Measurements from ENCODE around the gene ADCY9.
"Not testable (repeated sequence)": the region's sequence is repeated elsewhere in the genome, so short reads cannot be mapped to it uniquely, and the experiment has no call there.

DNA sequence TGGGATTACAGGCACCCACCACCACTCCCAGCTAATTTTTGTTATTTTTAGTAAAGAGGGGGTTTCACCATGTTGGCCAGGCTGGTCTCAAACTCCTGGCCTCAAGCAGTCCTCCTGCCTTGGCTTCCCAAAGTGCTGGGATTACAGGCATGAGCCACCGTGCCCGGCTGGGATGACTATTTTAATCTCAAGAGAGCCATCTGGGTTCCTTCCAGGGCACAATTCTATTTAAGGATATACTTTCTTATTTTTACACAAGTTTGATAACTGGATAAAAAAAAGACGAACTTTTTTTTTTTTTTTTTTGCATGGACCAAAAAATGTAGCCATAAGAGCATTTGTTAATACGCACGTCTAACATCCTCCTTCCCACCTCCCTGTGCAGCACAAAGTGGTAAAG is 164.9 kb downstream of the ADCY9 start:
- TF ChIP-seq, protein P1, sequence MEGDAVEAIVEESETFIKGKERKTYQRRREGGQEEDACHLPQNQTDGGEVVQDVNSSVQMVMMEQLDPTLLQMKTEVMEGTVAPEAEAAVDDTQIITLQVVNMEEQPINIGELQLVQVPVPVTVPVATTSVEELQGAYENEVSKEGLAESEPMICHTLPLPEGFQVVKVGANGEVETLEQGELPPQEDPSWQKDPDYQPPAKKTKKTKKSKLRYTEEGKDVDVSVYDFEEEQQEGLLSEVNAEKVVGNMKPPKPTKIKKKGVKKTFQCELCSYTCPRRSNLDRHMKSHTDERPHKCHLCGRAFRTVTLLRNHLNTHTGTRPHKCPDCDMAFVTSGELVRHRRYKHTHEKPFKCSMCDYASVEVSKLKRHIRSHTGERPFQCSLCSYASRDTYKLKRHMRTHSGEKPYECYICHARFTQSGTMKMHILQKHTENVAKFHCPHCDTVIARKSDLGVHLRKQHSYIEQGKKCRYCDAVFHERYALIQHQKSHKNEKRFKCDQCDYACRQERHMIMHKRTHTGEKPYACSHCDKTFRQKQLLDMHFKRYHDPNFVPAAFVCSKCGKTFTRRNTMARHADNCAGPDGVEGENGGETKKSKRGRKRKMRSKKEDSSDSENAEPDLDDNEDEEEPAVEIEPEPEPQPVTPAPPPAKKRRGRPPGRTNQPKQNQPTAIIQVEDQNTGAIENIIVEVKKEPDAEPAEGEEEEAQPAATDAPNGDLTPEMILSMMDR (IDR thresholded peaks at IDR 0.05): not testable (repeated sequence)
- not testable (repeated sequence) for TF ChIP-seq POLR2A, EP300 (IDR thresholded peaks at IDR 0.05)
